RCC 7860 (cell line): Measurements from ENCODE around the gene CIT.

Experiments used
- DNase-seq: peaks from one replicate; pipeline ENCODE4 v3.0.0-alpha.2; 2015; ENCODE audit warnings: low spot score
- FAIRE-seq: peaks from 2 replicates; lab custom pipeline; 2012; peaks lifted over from hg19 to GRCh38; lab: Jason Lieb, UNC

CIT gene

GRCh38 chr12:119682639-119683252 lies 194.4 kb downstream of the CIT start:
- FAIRE-seq (no peak), DNase-seq (no peak)

- DNase-seq = no peak
- FAIRE-seq = no peak
These were observed 195.1 kb downstream of the CIT start for GRCh38 chr12:119681728-119682638.

- no peak for DNase-seq
- FAIRE-seq = no peak
These were observed 196.0 kb downstream of the CIT start for GRCh38 chr12:119681111-119681510.

DNA sequence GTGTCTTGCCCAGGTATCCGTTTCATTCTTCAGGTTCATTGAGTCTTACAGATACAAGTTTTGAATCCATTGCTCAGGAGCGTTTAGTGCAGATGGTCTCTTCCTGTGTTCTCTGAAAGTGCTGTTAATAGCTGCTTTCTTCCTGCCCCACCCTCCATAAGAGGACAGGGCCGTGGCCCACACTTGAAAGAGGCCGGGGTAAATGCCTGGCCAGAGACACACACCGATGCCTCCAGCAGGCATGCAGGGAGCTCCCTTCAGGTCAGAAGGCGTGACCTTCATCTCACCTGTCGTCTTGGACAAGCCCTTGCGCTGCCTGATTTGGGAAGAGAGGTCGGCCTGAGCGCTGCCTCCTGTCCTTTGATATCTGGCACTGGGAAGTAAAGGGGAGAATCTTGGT lies 197.6 kb downstream of the CIT start:
- no peak for FAIRE-seq

GRCh38 chr12:119679081-119679480 lies 198.0 kb downstream of the CIT start:
- no peak for FAIRE-seq

More for the DNA sequence above, 197.6 kb downstream of the CIT start:
- DNase-seq = no peak

GRCh38 chr12:119678459-119678858 lies 198.7 kb downstream of the CIT start:
- no peak for DNase-seq
- FAIRE-seq = no peak

More at GRCh38 chr12:119679081-119679480, 198.0 kb downstream of the CIT start:
- DNase-seq = no peak

GRCh38 chr12:119676573-119676972 lies 200.5 kb downstream of the CIT start:
- DNase-seq = no peak
- FAIRE-seq = no peak

DNA sequence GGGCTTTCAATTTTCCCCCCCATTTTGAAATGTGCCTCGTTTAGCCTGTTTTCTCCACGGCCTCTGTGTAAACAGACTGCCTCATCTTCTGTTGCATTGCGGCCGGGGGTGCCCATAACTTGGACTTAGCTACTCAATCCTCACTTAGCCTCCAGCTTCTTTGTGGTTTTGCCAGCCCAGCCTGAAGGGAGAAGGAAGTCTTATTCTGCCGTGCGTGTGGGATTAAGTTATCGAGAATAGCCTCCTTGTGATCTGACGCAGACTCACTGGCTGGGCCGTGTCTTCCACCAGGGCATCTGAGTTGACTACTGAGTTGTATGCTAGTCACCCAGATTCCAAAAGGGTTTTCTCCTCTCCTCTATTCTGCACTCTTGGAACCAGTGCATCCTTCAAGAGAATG lies 201.1 kb downstream of the CIT start:
- FAIRE-seq (no peak), DNase-seq (no peak)

DNA sequence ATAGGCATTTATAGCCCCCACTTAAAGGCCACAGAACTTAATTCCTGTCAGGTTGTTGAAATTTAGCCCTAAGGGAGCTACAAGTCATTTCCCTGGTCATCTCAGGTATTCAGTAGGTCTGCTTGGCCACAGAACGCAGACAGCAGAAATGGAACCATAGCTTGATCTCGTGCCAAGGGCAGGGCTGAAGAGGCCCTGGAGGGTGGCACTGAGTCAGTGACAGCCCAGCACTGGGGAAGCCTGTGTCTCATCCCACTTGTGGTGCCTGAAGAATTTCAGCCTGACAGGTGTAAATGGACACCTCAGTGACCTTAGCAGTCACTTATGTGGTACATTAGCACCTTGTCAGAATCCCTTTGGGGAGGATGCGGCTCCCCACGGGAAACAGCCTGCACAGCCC lies 202.6 kb downstream of the CIT start:
- DNase-seq (no peak), FAIRE-seq (no peak)

- DNase-seq (no peak), FAIRE-seq (no peak)
These were observed 203.5 kb downstream of the CIT start for GRCh38 chr12:119673634-119674033.

GRCh38 chr12:119672194-119672593 lies 204.9 kb downstream of the CIT start:
- no peak for FAIRE-seq

DNA sequence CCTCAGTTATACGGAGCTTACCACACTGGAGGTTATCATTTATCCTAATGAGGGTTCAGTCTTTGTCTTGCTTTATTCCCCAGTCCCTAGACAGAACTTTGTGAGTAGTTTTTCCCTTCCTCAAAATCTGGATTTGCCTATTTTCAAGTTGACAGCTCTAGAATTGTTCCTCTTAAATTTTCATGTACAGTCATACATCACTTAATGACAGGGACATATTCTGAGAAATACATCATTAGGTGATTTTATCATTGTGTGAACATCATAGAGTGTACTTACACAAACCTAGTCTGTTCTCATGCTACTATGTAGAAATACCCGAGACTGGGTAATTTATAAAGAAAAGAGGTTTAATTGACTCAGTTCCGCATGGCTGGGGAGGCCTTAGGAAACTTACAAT lies 206.1 kb downstream of the CIT start:
- no peak for DNase-seq
- FAIRE-seq = no peak

More at GRCh38 chr12:119672194-119672593, 204.9 kb downstream of the CIT start:
- no peak for DNase-seq

DNA sequence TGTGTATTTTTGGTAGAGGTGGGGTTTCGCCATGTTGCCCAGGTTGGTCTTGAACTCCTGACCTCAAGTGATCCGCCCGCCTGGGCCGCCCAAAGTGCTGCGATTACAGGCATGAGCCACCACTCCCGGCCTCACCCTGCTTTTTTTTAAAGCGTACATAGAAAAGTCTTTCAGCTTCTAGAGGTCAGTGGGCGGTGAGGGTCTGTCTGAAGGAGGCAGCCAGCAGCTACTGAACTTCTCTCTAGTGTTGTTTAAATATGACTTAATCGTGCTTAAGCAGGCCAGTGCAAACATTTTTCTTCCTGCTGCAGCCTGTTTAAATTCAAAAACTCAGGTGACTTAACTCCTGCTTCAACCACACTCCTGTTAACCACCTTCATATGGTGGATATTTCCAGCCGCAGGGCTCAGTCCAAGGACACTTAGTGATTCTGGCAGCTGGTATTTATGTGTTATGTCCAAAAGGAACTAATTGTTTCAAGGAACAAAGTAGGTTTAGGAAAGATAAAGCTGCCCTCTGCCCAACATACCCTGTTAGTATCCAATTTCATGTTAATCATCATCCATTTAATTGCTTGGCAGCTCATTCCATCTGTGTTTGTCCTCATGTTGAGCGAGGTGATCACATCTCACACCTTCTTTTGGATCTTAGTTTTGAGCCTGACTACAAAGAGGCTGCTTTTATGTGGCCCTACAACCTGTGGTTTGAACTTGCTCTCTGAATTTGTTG lies 207.2 kb downstream of the CIT start:
- DNase-seq = no peak
- FAIRE-seq = no peak

- DNase-seq = no peak
- no peak for FAIRE-seq
These were observed 208.7 kb downstream of the CIT start for GRCh38 chr12:119668324-119668841.

- FAIRE-seq = no peak
These were observed 209.4 kb downstream of the CIT start, which contains the start of gene PRKAB1 for GRCh38 chr12:119667577-119668323. Gene PRKAB1, plus strand, starts transcription at chr12:119668133. Its CDS starts 112 bp downstream, at chr12:119668245.

GRCh38 chr12:119666900-119667576 lies 210.1 kb downstream of the CIT start:
- FAIRE-seq (no peak), DNase-seq (no peak)

More at GRCh38 chr12:119667577-119668323, 209.4 kb downstream of the CIT start, which contains the start of gene PRKAB1:
- DNase-seq = peak; percentile 89

GRCh38 chr12:119666226-119666795 lies 210.8 kb downstream of the CIT start:
- FAIRE-seq (no peak), DNase-seq (no peak)

GRCh38 chr12:119665164-119665929 lies 211.8 kb downstream of the CIT start:
- no peak for FAIRE-seq

GRCh38 chr12:119664642-119665041 lies 212.5 kb downstream of the CIT start:
- FAIRE-seq = no peak

More at GRCh38 chr12:119665164-119665929, 211.8 kb downstream of the CIT start:
- no peak for DNase-seq

More at GRCh38 chr12:119664642-119665041, 212.5 kb downstream of the CIT start:
- no peak for DNase-seq
